HG03469 (cell line): ENCODE results near the gene LYL1.
"Not testable (repeated sequence)": the region's sequence is repeated elsewhere in the genome, so short reads cannot be mapped to it uniquely, and the experiment has no call there.

Experiments used
- ATAC-seq: cut with Tn5 transposase; IDR thresholded peaks from one replicate; pipeline ENCODE4 v1.9.1; 2021; ENCODE audit warnings: mild to moderate bottlenecking, moderate library complexity, moderate number of reproducible peaks; ENCODE audit not compliant: unreplicated experiment

The LYL1 gene

DNA sequence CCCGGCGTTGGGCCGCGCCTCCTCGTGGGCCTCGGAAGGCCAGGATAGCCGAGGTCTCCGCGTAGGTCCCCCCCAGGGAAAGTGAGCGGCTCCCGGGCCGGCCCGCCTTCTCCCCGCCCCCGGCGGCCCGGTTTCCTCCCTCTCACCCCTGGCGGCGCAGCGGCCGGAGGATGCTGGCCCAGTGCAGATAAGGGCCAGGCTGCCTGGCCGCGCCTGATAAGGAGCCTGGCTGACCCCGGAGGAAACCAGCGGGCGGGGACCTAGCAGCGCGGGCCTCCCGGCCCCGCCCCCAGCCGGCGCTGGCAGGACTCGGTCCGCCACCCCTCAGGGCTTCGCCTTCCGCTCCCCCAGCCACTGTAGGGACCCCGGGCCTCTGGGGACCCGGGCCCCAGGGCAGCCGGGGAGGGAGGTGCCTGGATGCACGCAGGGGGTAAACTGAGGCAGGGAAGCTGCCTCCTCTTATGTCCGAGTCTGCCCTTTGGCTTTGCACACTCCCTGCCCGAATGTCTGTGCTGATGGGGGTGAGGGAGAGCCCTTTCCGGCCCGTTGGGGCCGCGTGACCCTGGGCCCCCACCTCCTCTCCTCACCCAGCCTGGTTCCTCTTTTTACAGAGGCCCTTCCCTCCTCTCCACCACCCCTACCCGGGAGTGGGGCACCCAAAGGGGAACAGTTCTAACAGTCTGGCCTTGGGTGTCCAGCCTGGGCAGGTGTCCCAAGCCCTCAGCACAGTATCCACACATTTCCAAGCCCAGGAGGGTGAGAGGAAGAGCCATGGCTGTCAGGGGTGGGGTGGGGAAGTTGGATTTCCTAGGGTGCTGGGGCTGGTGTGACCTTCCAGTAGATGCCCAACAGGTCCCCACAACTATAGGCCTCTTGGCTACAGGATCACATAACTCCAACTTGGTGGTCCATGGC, at the start of gene LYL1:
Gene LYL1, minus strand, starts transcription at position 193 of the 915 bp plus-strand sequence. CDS start 1,687 bp downstream, outside the sequence.
- ATAC-seq = peak; percentile 32

DNA sequence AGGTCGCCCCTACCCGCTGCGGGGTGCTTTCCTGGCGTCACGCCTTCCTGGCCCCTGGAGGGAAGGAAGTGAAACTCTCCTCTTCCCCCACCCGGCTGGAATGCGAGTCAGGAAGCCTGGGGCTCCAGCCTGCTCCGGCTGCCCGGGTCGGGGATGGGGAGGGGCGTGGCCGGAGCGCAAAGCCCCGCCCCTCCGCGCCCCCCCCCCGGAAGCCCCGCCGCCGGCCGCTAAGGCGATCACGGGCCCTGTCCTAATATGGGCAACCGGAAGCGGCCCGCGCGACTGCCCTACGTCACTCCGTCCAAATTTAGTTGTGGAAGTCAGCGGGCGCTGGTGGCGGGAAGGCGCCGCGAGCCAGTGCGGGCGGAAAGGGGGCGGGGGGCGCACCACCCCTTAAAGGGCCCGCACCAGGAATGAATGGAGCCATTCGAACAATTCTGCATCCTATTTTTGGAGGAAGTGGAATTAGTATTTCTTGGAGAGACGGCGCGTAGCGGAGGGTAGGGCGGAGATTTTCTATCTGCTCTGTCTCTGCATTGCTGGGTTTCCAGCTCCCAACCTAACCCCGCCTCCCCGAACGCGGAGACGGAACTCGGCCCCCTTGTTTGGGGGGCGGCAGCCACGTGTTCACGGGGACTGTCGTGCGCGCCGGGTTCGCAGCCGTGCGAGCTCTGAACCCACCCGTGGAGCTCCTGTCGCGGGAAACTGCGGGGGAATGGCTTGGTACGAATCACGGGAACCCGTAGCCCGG, 49.1 kb upstream of the LYL1 start:
- ATAC-seq = no peak

DNA sequence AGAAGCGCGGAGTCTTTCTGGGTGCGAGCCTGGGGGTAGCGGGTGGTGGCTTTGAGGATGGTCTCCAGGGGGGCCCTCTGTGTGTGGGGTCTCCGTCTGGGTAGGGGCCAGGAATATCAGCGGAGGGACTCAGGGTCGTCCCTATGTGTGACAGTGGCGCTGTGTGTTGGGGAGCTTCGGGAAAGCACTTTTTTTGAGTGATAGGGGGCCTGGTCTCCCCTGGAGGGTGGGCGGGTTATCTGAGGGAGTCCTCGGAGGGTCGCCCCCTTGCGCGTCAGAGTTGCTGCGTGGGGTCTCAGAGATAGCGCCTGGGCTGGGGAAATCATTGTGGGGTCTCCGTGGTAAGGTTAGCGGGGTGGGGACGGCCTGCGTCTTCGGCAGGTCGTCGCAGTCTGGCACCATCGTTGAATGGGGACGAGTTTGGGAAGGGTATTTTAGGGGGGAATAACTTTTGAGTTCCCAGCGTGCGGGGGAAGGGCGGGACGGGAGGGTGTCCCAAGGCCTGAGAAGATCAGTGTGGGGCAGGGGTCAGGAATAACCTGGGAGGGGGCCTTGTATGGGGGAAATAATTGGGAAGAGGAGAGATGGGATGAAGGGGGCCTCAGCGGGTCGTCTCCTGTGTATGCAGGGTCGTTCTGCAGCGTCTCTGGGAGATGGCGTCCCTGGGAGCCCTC, 48.4 kb upstream of the LYL1 start:
- ATAC-seq = no peak

DNA sequence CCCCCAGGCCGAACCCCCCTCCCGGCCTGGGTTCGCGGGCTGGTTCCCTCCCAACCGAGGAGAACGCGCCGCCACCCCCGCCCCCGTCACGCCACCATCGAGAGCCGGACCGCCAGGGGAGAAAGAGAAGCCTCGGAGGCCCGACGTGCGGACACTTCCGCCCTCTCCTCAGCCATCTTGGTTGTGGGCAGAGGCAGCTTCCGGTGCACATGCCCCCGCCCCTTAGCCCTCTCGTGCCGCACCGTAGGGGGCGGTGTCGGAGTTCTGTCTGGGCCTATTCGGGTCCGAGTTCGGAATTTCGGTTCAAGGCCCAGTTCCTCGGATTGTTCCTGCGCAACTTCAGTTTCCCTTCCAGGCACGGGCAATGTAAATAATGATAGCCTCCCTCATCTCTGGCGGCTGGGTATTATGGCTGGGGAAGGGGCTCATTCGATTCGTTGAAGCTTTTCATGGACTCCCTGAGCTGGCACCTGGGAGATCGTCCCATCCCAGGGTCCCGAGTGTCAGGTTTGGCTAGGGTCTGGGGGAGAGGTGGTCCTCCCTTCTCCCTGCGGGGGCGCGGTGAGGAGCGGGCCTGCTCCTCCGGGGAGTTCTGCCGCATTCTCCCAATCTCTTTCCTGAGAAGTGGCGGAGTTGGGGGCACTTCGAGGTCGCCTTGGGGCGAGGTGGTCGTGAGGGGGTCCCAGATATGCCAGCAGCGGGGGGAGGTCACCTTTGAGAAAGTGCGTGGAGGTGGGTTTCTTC, 47.7 kb upstream of the LYL1 start, which contains the start of the genes IER2 and STX10:
Gene IER2, plus strand, starts transcription at position 225 of the 744 bp plus-strand sequence. CDS start 2,776 bp downstream, outside the sequence.
Gene STX10, minus strand, starts transcription at position 189 of the 744 bp plus-strand sequence. CDS start 202 bp downstream, outside the sequence.
- ATAC-seq = peak; percentile 23

DNA sequence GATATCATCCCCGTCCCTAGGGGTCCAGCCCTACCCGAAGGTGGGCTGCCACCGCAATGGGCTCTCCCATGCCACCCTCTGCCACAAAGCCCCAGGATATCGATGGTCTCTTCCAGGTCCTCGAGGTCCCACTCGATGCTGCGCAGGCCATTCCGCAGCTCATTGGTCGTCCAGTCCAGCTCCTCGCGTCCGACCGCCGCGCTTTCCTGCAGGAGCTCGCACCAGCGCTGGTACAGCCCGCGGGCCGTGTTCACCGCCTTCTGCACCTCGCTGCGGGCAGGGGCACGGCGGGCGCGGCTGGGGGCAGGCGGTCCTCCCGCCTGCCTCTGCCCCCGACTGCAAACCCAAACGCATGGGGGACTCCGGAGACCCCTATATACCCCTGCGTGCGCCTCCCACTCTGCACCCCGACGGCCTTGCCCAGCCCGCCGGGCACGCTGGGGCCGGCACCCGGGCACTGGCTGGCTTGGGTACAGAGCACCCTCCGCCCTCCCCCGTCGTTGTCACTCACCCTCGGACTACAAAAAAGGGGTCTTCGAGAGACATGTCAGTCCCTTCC, 47.0 kb upstream of the LYL1 start:
- ATAC-seq = no peak

GRCh38 chr19:13149173-13149627, 46.5 kb upstream of the LYL1 start:
- not testable (repeated sequence) for ATAC-seq

GRCh38 chr19:13146763-13147563, 44.3 kb upstream of the LYL1 start:
- ATAC-seq = no peak

DNA sequence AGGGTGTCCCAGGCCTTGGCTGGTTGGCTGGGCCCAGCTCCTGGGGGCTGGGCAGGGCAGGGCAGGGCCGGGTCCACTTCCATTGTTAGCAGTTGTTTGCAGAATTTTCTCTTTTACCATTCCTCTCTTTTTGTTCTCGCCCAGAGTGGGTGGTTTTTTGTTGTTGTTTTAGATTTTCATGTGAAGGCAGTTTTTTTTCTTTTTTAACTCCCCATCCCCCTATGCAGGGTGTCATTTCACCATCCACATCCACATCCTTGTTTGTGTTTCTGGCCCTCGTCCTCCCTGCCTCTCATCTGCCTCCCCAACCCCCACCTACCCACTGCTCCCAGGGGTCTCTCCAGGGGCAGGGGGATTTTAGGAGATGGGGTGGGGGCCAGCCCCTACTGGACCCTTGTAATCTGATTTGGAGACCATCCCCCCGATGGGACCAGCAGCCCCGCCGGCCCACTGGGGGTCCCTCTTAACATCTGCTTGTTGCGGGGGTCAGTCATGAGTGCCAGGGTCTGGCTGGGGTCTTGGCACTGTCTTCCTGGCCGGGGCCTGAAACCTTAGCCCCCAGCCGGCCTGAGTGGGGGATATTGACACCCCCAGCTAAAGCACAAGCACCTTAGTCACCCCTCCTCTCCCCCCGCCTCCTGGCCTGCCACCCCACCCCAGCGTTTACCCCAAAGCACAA, 37.1 kb upstream of the LYL1 start:
- no peak for ATAC-seq

DNA sequence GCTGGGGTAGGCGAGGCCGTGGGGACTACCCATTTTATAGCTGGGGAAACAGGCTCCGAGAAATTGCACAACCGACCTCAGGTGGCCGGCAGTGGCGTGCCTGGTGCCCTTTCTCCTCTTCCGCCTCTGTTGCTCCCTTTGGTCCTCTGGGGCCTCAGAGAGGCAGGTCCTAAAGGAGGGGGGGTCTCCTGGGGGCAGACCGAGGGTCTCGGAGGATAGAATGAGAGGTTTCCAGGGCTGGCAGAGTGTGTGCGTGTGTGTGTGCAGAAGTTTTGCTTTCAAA, 36.2 kb upstream of the LYL1 start:
- ATAC-seq = no peak

DNA sequence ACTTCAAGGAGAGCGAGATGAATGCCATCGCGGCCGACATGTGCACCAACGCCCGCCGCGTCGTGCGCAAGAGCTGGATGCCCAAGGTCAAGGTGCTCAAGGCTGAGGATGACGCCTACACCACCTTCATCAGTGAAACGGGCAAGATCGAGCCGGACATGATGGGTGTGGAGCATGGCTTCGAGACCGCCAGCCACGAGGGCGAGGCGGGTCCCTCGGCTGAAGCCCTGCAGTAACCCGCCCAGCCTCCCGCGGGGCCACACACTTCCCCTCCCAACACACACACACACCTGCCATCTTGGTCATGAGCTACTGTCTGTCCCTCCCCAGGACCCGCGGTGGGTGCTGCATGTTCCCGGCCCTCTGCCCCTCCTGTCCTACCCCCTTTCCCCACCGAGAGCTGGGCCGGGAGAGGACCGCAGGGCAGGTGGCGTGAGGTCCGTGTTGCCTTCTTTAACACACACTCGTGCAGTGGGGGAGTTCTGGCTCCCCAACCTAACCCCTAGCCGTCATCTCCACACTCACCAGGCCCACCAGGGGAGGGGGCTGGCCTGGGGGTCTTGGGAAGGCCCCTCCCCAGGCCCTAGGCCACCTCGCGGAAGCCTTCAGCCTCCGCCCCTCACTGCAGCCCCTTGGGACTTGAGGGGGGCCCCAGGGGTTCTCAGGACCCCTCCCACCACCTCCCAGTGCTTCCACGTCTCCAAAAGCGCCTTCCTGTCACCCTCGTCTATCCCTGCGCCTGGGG, 35.7 kb upstream of the LYL1 start:
- ATAC-seq = no peak

DNA sequence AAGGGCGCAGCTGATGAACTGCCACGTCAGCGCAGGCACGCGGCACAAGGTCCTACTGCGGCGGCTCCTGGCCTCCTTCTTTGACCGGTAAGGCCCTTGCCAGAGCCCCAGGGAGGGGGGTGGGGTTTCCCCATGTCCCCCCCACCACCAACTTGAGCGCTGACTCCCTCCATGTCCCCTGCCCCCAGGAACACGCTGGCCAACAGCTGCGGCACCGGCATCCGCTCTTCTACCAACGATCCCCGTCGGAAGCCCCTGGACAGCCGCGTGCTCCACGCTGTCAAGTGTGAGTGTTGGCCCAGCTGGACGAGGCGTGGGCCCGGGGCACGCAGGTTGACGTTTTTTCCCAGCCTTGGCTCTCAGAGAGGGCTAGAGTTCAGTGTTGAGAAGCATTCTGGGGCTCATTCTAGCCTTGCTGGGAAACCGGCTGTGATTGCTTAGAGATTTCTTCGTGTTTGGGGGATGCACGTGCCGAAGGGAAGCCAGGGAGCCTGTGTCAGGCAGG, 34.7 kb upstream of the LYL1 start:
- ATAC-seq = no peak

- ATAC-seq = no peak
Measured at GRCh38 chr19:13135068-13136062, 32.7 kb upstream of the LYL1 start.

GRCh38 chr19:13134626-13135025, 32.0 kb upstream of the LYL1 start:
- no peak for ATAC-seq

DNA sequence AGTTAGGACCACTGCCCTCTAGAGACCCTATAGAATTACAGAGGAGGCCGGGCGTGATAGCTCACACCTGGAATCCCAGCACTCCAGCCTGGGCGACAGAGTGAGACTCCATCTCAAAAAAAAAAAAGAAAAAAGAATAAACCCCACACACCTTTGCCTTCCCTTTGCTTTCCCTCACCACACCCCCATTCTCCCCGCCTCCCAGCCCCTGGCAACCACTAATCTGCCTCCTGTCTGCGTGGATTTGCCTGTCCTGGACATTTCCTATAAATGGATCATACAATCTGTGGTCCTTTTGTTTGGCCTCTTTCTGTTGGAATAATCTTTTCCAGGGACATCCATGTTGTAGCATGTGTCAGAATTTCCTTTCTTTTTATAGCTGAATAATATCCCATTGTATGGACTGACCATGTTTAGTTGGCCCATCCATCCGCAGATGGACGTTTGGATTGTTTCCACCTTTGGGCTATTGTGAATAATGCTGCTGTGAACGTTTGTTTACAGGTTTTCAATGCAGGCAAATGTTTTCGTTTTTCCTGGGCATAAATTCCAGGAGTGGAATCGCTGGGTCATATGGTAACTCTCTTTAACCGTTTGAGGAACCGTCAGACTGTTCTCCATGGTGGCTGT, 30.7 kb upstream of the LYL1 start:
- no peak for ATAC-seq

DNA sequence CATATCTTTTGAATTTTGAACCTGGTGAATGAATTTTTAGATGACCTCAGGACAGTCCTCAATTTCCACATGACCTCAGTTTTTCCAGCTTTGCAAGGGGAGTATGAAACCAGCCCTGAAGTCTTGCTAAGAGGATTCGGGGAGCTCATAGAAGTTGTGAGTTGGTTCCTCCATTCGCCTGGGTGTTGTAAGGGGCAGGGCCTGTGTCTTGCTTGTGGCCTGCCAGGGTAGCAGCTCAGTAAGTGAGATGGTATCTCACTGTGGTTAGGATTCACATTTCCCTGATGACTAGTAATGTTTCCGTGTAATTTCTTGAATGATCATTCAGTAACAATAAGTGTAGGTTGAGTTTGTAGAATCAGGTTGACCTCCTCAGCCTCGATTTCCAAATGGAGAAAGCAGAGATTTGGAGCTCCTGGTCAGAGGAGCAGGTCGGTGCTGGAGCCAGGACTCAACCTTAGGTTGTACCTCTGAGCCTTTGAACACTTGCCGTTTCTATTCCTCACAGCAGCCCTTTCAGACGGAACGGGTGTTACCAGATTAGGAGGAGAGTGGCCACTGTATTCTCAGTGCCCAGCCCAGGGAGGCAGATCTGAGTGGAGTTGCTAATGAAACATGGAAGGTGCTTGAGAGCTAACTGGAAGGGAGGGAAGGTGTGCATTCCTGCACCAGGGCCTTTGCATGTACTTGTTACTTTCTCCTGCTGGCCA, 30.0 kb upstream of the LYL1 start:
- no peak for ATAC-seq
